Spleen (tissue), 11 donors: ENCODE measurements around the gene OPCML. TPM values are rescaled to one million over a fixed set of nuclear protein-coding genes. Genes with fewer than 3 reads are reported as not detected.
A peak's percentile ranks its signal among the peaks of the same experiment; 100 is the strongest.

Experiments
- DNase-seq: peaks from one replicate; pipeline ENCODE4 v3.0.0-alpha.2; 2020
- H3K27ac ChIP-seq, 8 donors: fragments of 200-600 bp; sonication (generic) in 7 of 8; 1 replicate in 4 of 8; 2 replicates in 4 of 8; pipeline versions ENCODE4 v1.5.0 to v1.8.0; 2016 to 2021; ENCODE audit warnings: inconsistent platforms in 4 of 8, mild to moderate bottlenecking in 4 of 8, moderate library complexity in 1 of 8
- H3K27me3 ChIP-seq, 7 donors: fragments of 200-600 bp; sonication (generic) in 6 of 7; replicated peaks in 1 of 7; 1 replicate in 4 of 7; 2 replicates in 3 of 7; pipeline versions ENCODE4 v1.5.0 to v1.8.0; 2016 to 2021; ENCODE audit warnings: inconsistent platforms in 3 of 7, mild to moderate bottlenecking in 1 of 7
- H3K36me3 ChIP-seq, 6 donors: fragments of 200-600 bp; sonication (generic) in 5 of 6; 1 replicate in 4 of 6; 2 replicates in 2 of 6; pipeline versions ENCODE4 v1.5.0 to v1.8.0; 2016 to 2021; ENCODE audit warnings: inconsistent platforms in 2 of 6
- H3K4me1 ChIP-seq, 6 donors: fragments of 200-600 bp; sonication (generic) in 5 of 6; 1 replicate in 3 of 6; 2 replicates in 3 of 6; pipeline versions ENCODE4 v1.5.0 to v1.8.0; 2016 to 2021; ENCODE audit warnings: inconsistent platforms in 3 of 6
- H3K4me3 ChIP-seq, 8 donors: fragments of 200-600 bp; sonication (generic) in 7 of 8; 1 replicate in 4 of 8; 2 replicates in 4 of 8; pipeline versions ENCODE4 v1.5.0 to v1.8.0; 2016 to 2021; ENCODE audit warnings: inconsistent platforms in 4 of 8, mild to moderate bottlenecking in 4 of 8, moderate library complexity in 2 of 8
- H3K9me3 ChIP-seq, 8 donors: fragments of 200-600 bp; sonication (generic) in 7 of 8; 1 replicate in 4 of 8; 2 replicates in 4 of 8; pipeline versions ENCODE4 v1.5.0 to v1.8.0; 2016 to 2021; ENCODE audit warnings: inconsistent platforms in 4 of 8
- POLR2A ChIP-seq, 3 donors: fragments of 450-650 bp; IDR thresholded peaks; one replicate each; pipeline ENCODE4 v1.5.1; 2017; ENCODE audit warnings: antibody characterized with exemption in 3 of 3, mild to moderate bottlenecking in 1 of 3
- POLR2AphosphoS5 ChIP-seq, 3 donors: sonication (generic); formaldehyde crosslinking; IDR thresholded peaks; one replicate each; pipeline ENCODE4 v1.5.1; 2017; ENCODE audit warnings: antibody characterized with exemption in 3 of 3
- WGBS, 5 donors: extraction: QIAGEN DNeasy Blood & Tissue Kit in 3 of 5; methylation state at CpG; one replicate each; pipeline versions ENCODE4 v1.1.5 to v1.1.7; 2013 to 2018; 5-methylcytosine and 5-hydroxymethylcytosine counted together
- intact Hi-C: fragments of 100-400 bp; cut with DNase I; formaldehyde crosslinking; loops from one replicate; pipeline ENCODE4 v1.15.0; 2023; ENCODE audit warnings: low total_unique reads
- polyA plus RNA-seq, 3 donors: library from polyadenylated mRNA; stranded (reverse); fragments of 200-250 nt; gene quantifications; one replicate each; pipeline ENCODE4 v1.2.1, GENCODE V29; 2013
- total RNA-seq, 7 donors: library from RNA; depleted of rRNA in 3 of 7; stranded (reverse); fragments of >200 nt in 3 of 7; fragmentation: NEBNext Ultra II Directional in 4 of 7; extraction: Animal tissue kit (Norgen Biotek cat#: 25700) in 4 of 7; gene quantifications; one replicate each; pipeline versions ENCODE4 v1.1.0 to v1.2.1, GENCODE V29; 2016 to 2021
- TF ChIP-seq, protein P1 (sequence below), 11 experiments: fragments of 200-600 bp in 7 of 11; fragments of 450-650 bp in 4 of 11; sonication (generic) in 4 of 11; IDR thresholded peaks in 8 of 11; conservative IDR thresholded peaks in 3 of 11; 1 replicate in 7 of 11; 2 replicates in 4 of 11; pipeline versions ENCODE4 v1.4.0 to v1.8.0; 2016 to 2021; ENCODE audit warnings: antibody characterized with exemption in 11 of 11, inconsistent platforms in 4 of 11, mild to moderate bottlenecking in 1 of 11
- donor health status: healthy with polysubstance abuse.
- donor health status: DM: no; HTN: no; CAD: no; lungs with moderate emphysema.
- donor health status: DM: no; HTN: no; CAD: no.
- donor health status: Bipolar disorder and iron deficiency.
- donor health status: healthy.
- donor health status: DM: no; HTN: no; CAD: no.
- donor health status: DM: yes; HTN: yes; CAD: no.

The OPCML gene
- total and polyA plus RNA-seq, 10 donors, result 0.09 to 10.7 (median 3.1) TPM

DNA sequence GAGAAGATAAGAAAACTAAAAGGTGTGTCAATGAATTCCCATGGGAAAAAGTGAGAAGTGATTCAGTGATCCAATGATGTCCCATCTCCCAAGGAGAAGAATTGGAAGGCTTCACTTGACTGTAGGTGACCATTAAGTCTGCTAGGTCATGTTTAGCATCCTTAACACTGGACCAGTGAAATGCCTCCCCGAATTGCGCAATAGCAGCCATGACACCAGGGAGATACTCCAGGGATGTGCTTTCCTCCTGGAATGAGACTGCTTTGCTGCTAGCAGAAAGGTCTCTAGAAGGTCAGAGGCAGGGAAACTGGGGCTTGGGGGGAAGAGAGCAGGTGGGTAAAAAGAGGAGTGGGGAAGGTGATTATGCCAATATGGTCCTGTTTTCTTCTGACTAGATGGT is 364.3 kb downstream of the OPCML start:
- TF ChIP-seq POLR2AphosphoS5 (IDR thresholded peaks at IDR 0.05) (no peak), POLR2A (IDR thresholded peaks at IDR 0.05) (no peak)
- TF ChIP-seq, protein P1, sequence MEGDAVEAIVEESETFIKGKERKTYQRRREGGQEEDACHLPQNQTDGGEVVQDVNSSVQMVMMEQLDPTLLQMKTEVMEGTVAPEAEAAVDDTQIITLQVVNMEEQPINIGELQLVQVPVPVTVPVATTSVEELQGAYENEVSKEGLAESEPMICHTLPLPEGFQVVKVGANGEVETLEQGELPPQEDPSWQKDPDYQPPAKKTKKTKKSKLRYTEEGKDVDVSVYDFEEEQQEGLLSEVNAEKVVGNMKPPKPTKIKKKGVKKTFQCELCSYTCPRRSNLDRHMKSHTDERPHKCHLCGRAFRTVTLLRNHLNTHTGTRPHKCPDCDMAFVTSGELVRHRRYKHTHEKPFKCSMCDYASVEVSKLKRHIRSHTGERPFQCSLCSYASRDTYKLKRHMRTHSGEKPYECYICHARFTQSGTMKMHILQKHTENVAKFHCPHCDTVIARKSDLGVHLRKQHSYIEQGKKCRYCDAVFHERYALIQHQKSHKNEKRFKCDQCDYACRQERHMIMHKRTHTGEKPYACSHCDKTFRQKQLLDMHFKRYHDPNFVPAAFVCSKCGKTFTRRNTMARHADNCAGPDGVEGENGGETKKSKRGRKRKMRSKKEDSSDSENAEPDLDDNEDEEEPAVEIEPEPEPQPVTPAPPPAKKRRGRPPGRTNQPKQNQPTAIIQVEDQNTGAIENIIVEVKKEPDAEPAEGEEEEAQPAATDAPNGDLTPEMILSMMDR (IDR thresholded peaks at IDR 0.05 in 8 of 11, conservative IDR thresholded peaks at IDR 0.05 in 3 of 11), result no peak
- no peaks in the 10 kb centered on the region for H3K9me3 ChIP-seq
- no peak overlapping the region for H3K27ac ChIP-seq
- no peak for DNase-seq
- peaks cover 0 to 9% (median 0%) of the 10 kb centered on the region in 7 donors for H3K27me3 ChIP-seq
- intact Hi-C loops, result loop anchor here (10.0 kb wide), 1 partner anchor 667 kb away; no protein-coding TSS in a partner anchor
- no peak overlapping the region for H3K4me3 ChIP-seq
- no peaks in the 10 kb centered on the region for H3K36me3 ChIP-seq
- no peaks in the 10 kb centered on the region for H3K4me1 ChIP-seq
- 81 to 96% (median 90%) methylated on average over 2 of the region's 2 CpGs for whole genome bisulfite sequencing, 5 donors

DNA sequence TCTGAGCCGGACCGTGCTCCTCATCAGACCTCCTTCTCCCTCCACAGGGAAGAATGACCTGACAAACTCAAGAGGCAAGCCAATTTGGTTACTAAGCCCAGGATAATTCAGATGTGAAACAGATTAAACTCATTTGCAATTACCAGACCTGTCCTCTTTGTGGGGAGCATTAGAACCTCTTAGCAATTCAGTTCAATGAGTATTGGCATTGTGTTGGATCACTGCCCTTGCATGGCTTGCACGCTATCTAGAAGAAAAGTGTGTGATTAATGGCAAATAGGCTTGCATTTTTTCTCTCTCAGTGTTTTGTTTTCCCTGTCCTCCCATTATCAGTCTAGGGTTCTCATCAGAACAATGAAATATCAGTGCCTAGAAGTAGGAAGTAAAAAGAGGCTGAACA is 365.6 kb downstream of the OPCML start:
- 85 to 92% (median 89%) methylated on average over 3 of the region's 3 CpGs for WGBS, 5 donors
- TF ChIP-seq POLR2A (IDR thresholded peaks at IDR 0.05) (no peak), POLR2AphosphoS5 (IDR thresholded peaks at IDR 0.05) (no peak)
- TF ChIP-seq, protein P1 (IDR thresholded peaks at IDR 0.05 in 8 of 11, conservative IDR thresholded peaks at IDR 0.05 in 3 of 11), result no peak
- intact Hi-C loops, result loop anchor here (10.0 kb wide), 1 partner anchor 668 kb away; no protein-coding TSS in a partner anchor
- H3K4me1 ChIP-seq, result no peaks in the 10 kb centered on the region
- peaks cover 0 to 9% (median 0%) of the 10 kb centered on the region in 7 donors for H3K27me3 ChIP-seq
- no peak for DNase-seq
- no peak overlapping the region for H3K4me3 ChIP-seq
- no peaks in the 10 kb centered on the region for H3K9me3 ChIP-seq
- H3K36me3 ChIP-seq, result no peaks in the 10 kb centered on the region
- no peak overlapping the region for H3K27ac ChIP-seq

DNA sequence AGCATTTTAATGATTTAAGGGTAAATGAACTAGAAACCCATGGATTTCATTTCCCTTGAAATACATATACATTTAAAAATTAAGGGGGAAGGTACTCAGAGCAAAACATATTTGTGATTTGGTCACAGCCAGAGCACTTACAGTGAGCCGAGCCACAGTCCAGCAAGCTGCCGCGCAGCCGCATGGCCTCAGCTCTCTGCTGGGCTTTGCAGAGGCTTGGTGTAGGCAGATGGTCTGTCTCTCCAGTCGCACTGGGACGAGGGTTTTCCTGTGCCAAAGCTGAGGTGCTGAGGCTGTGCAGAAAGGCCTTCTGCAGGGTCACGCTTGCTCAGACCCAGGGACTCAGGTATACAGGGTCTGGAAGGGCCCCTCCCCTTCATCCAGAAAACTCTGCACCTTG is 367.3 kb downstream of the OPCML start:
- TF ChIP-seq, protein P1 (IDR thresholded peaks at IDR 0.05 in 8 of 11, conservative IDR thresholded peaks at IDR 0.05 in 3 of 11), result no peak
- no peak for TF ChIP-seq POLR2A (IDR thresholded peaks at IDR 0.05)
- TF ChIP-seq POLR2AphosphoS5 (IDR thresholded peaks at IDR 0.05), result no peak
- DNase-seq, result no peak
- Histone ChIP-seq H3K4me1 (no peaks in the 10 kb centered on the region), H3K27ac (no peak overlapping the region), H3K4me3 (no peak overlapping the region), H3K9me3 (no peaks in the 10 kb centered on the region), H3K27me3 (peaks cover 0 to 9% (median 0%) of the 10 kb centered on the region in 7 donors), H3K36me3 (no peaks in the 10 kb centered on the region)
- intact Hi-C loops, result loop anchor here (10.0 kb wide), 1 partner anchor 670 kb away; no protein-coding TSS in a partner anchor
- 80 to 88% (median 83%) methylated on average over 7 of the region's 7 CpGs for WGBS, 5 donors

DNA sequence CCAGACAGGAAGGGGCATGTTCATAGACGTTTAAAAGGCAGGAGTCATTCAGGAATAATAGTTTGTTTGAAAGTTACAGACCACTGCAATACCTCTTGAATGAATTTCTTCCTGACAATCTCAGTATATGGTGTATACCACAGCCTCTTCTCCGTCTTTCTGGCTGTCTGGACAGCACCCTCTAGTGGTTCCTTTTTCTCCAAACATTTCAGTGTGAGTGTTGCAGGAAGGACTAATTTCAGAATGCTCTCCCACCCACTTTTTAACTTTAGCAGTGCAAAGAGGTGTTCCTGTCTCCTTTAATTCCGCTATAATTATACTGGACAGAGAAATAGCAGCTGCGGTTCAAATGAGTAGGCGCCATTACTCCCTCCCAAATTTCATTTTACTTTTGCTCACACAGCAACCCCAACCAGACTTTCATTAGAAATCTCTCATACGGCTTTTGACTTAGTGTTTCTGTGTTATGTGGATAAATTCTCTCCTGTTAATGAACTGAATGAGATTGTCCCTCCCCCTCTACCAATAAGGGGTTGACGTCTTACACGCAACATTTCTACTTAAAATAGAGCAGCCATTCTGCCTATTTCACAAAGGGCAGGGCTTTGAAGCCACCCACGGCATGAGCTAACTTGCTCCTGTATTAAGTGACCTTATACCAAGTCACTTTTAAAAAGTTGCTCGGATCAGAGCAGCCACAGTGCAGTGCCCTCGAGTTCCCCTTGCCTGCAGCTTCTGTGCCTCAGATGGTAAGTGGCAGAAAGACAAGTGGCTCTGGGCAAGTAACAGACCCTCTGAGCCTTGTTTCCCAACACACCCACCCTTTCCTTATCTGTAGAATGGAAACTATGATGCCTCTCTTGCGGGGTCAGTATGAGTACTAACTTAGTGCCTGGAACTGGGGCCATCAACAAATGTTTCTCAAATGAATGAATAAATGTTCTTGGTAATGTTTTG is 368.6 kb downstream of the OPCML start:
- no peaks in the 10 kb centered on the region for H3K4me1 ChIP-seq
- peaks cover 0 to 18% (median 0%) of the 10 kb centered on the region in 7 donors for H3K27me3 ChIP-seq
- no peak overlapping the region for H3K27ac ChIP-seq
- intact Hi-C loops, result loop anchor here (10.0 kb wide), 1 partner anchor 671 kb away; no protein-coding TSS in a partner anchor
- no peak for DNase-seq
- WGBS, 5 donors, result 44 to 48% (median 44%) methylated on average over 12 of the region's 12 CpGs
- TF ChIP-seq, protein P1 (IDR thresholded peaks at IDR 0.05 in 8 of 11, conservative IDR thresholded peaks at IDR 0.05 in 3 of 11), result peak in 9 of 11 experiments; percentile 34 to 72 (median 55)
- TF ChIP-seq POLR2A (IDR thresholded peaks at IDR 0.05) (no peak), POLR2AphosphoS5 (IDR thresholded peaks at IDR 0.05) (no peak)
- H3K9me3 ChIP-seq, result no peaks in the 10 kb centered on the region
- no peak overlapping the region for H3K4me3 ChIP-seq
- no peaks in the 10 kb centered on the region for H3K36me3 ChIP-seq
